MM.1S (cell line): ENCODE measurements around the gene ITGA3.

Source experiments
- DNase-seq: peaks from one replicate; pipeline ENCODE4 v3.0.0-alpha.2; 2015
- H2AFZ ChIP-seq: fragments of 300-600 bp; sonication (generic); 2 replicates; pipeline ENCODE4 v1.6.0; 2016; ENCODE audit warnings: antibody characterized with exemption, low read length
- H3F3A ChIP-seq: fragments of 300-600 bp; sonication (generic); 2 replicates; pipeline ENCODE4 v1.6.1; 2016; ENCODE audit warnings: mild to moderate bottlenecking, antibody characterized with exemption, low read length, moderate library complexity, mixed read lengths; ENCODE audit not compliant: insufficient read depth
- H3K27ac ChIP-seq: fragments of 300-600 bp; sonication (generic); 2 replicates; pipeline ENCODE4 v1.5.1; 2016; ENCODE audit warnings: mild to moderate bottlenecking, low read length
- H3K27me3 ChIP-seq: fragments of 300-600 bp; sonication (generic); replicated peaks from 2 replicates; pipeline ENCODE4 v1.6.0; 2016; ENCODE audit warnings: low read length; ENCODE audit not compliant: insufficient read depth
- H3K36me3 ChIP-seq: fragments of 300-600 bp; sonication (generic); replicated peaks from 2 replicates; pipeline ENCODE4 v1.6.1; 2016; ENCODE audit warnings: mild to moderate bottlenecking, low read length, mixed read lengths; ENCODE audit not compliant: insufficient read depth
- H3K4me1 ChIP-seq: fragments of 300-600 bp; sonication (generic); 2 replicates; pipeline ENCODE4 v1.6.1; 2016; ENCODE audit warnings: low read length, mixed read lengths
- H3K4me2 ChIP-seq: fragments of 300-600 bp; sonication (generic); 2 replicates; pipeline ENCODE4 v1.6.0; 2016; ENCODE audit warnings: low read depth, low read length
- H3K4me3 ChIP-seq: fragments of 300-600 bp; sonication (generic); 2 replicates; pipeline ENCODE4 v1.5.1; 2016; ENCODE audit warnings: low read length, mixed read lengths
- H3K79me2 ChIP-seq: fragments of 300-600 bp; sonication (generic); 2 replicates; pipeline ENCODE4 v1.6.1; 2016; ENCODE audit warnings: mixed run types, low read length, mixed read lengths
- H3K9ac ChIP-seq: fragments of 300-600 bp; sonication (generic); 2 replicates; pipeline ENCODE4 v1.6.1; 2016; ENCODE audit warnings: low read length, mixed read lengths
- H3K9me2 ChIP-seq: fragments of 300-600 bp; sonication (generic); replicated peaks from 2 replicates; pipeline ENCODE4 v1.6.1; 2016; ENCODE audit warnings: mild to moderate bottlenecking, low read length, mixed read lengths; ENCODE audit not compliant: insufficient read depth
- H3K9me3 ChIP-seq: fragments of 300-600 bp; sonication (generic); replicated peaks from 2 replicates; pipeline ENCODE4 v1.6.1; 2016; ENCODE audit warnings: mild to moderate bottlenecking, low read length, mixed read lengths; ENCODE audit not compliant: insufficient read depth
- H4K20me1 ChIP-seq: fragments of 300-600 bp; sonication (generic); 2 replicates; pipeline ENCODE4 v1.6.1; 2016; ENCODE audit warnings: mild to moderate bottlenecking, low read length, moderate library complexity, mixed read lengths; ENCODE audit not compliant: insufficient read depth
- EZH2 ChIP-seq: fragments of 300-600 bp; sonication (generic); optimal IDR thresholded peaks from 2 replicates; pipeline ENCODE3; 2017; ENCODE audit warnings: low read depth, mild to moderate bottlenecking, antibody characterized with exemption, low read length, mixed read lengths
- EZH2phosphoT487 ChIP-seq: fragments of 300-600 bp; sonication (generic); IDR thresholded peaks from 2 replicates; pipeline ENCODE4 v1.6.1; 2018; ENCODE audit warnings: antibody characterized with exemption, low read length
- TF ChIP-seq, protein P1 (sequence below): fragments of 300-600 bp; sonication (generic); IDR thresholded peaks from 2 replicates; pipeline ENCODE4 v1.5.1; 2016; ENCODE audit warnings: antibody characterized with exemption, low read length, mixed read lengths

Gene ITGA3

DNA sequence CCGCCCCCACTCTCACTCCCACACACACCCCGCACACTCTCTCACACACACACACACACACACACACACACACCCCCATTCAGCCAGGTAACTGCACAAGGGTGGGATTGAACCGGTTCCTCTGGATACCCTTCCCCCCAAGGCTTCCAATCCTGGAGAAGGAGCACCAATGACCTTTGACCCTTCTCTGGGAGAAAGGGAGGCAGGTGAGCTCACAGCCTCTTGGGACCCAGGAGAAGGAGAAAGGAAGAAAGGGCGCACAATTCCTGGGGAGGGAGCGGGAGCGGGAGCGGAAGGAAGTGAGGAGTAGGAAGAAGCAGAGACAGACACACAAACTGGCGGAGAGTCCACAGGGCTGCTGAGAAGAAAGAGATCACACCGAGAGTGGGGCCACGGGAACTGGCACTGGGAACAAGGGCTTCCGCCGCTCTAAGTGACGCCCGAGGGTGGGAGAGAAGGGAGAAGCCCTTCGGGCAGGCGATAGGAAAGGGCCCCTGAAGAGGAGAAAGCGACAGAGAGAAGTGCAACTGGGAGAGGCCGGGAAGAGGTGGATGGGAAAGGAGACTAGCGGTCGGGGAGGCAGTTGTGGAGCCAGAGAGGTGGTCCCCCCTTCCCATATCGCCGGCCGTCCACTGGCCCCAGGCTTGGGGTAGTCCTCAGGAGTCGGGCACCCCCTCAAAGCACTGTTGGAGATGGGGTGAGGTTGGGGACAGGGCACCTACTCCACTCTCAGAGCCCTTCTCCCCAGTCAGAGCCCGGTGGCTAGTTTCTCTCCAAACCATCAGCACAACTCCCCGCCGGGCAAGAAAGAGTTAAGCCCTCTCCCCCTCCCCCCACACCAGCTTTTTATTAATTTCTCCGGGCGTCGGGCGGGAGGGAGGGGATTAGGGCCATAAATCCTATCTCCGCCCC is 72.8 kb downstream of the ITGA3 start:
- no peaks in the 10 kb centered on the region for H3K36me3 ChIP-seq
- no peaks in the 10 kb centered on the region for H3K79me2 ChIP-seq
- H3K27me3 ChIP-seq, result peaks cover 12% of the 10 kb centered on the region
- H3K9me2 ChIP-seq, result no peaks in the 10 kb centered on the region
- no peak overlapping the region for H3K9ac ChIP-seq
- no peak for DNase-seq
- peaks cover 11% of the 10 kb centered on the region for H3K4me1 ChIP-seq
- TF ChIP-seq EZH2phosphoT487 (no peak), EZH2 (no peak)
- TF ChIP-seq, protein P1, sequence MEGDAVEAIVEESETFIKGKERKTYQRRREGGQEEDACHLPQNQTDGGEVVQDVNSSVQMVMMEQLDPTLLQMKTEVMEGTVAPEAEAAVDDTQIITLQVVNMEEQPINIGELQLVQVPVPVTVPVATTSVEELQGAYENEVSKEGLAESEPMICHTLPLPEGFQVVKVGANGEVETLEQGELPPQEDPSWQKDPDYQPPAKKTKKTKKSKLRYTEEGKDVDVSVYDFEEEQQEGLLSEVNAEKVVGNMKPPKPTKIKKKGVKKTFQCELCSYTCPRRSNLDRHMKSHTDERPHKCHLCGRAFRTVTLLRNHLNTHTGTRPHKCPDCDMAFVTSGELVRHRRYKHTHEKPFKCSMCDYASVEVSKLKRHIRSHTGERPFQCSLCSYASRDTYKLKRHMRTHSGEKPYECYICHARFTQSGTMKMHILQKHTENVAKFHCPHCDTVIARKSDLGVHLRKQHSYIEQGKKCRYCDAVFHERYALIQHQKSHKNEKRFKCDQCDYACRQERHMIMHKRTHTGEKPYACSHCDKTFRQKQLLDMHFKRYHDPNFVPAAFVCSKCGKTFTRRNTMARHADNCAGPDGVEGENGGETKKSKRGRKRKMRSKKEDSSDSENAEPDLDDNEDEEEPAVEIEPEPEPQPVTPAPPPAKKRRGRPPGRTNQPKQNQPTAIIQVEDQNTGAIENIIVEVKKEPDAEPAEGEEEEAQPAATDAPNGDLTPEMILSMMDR, result no peak
- no peaks in the 10 kb centered on the region for H4K20me1 ChIP-seq
- H3K4me2 ChIP-seq, result no peak overlapping the region; the same call in 1 of the 2 replicates
- peaks cover 11% of the 10 kb centered on the region; the same call in 1 of the 2 replicates for H3F3A ChIP-seq
- no peaks in the 10 kb centered on the region for H3K9me3 ChIP-seq
- no peak overlapping the region for H3K4me3 ChIP-seq
- no peak overlapping the region for H3K27ac ChIP-seq
- no peak overlapping the region for H2AFZ ChIP-seq

DNA sequence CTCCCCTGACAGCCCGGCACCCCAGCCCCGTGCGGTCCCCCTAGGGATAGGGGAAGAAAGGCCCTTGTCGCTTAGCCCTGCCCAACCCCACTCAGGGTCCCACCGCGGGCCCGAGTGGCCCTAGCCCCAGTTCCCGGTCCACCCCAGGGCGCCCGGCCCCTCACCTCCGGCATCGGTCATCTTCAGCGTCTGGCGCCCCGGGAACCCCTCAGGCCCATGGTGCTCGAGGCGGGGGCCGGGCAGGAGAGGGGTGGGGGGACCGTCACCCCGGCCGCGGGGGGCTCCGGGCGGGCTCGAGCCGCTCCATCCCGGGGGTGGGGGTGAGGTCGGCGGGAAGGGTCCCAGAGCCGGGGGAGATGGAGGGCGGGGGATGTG is 73.4 kb downstream of the ITGA3 start:
- peak overlapping the region; percentile 22; the same call in 1 of the 2 replicates for H3K4me3 ChIP-seq
- H3K27ac ChIP-seq, result no peak overlapping the region
- H4K20me1 ChIP-seq, result no peaks in the 10 kb centered on the region
- H3F3A ChIP-seq, result peaks cover 11% of the 10 kb centered on the region; the same call in 1 of the 2 replicates
- no peaks in the 10 kb centered on the region for H3K36me3 ChIP-seq
- H3K4me1 ChIP-seq, result peaks cover 11% of the 10 kb centered on the region
- TF ChIP-seq EZH2phosphoT487 (no peak), EZH2 (no peak)
- TF ChIP-seq, protein P1, result no peak
- H3K79me2 ChIP-seq, result no peaks in the 10 kb centered on the region
- DNase-seq, result no peak
- H3K27me3 ChIP-seq, result peaks cover 12% of the 10 kb centered on the region
- no peaks in the 10 kb centered on the region for H3K9me3 ChIP-seq
- no peak overlapping the region for H2AFZ ChIP-seq
- no peak overlapping the region for H3K9ac ChIP-seq
- H3K4me2 ChIP-seq, result peak overlapping the region; percentile 28; the same call in 1 of the 2 replicates
- no peaks in the 10 kb centered on the region for H3K9me2 ChIP-seq

DNA sequence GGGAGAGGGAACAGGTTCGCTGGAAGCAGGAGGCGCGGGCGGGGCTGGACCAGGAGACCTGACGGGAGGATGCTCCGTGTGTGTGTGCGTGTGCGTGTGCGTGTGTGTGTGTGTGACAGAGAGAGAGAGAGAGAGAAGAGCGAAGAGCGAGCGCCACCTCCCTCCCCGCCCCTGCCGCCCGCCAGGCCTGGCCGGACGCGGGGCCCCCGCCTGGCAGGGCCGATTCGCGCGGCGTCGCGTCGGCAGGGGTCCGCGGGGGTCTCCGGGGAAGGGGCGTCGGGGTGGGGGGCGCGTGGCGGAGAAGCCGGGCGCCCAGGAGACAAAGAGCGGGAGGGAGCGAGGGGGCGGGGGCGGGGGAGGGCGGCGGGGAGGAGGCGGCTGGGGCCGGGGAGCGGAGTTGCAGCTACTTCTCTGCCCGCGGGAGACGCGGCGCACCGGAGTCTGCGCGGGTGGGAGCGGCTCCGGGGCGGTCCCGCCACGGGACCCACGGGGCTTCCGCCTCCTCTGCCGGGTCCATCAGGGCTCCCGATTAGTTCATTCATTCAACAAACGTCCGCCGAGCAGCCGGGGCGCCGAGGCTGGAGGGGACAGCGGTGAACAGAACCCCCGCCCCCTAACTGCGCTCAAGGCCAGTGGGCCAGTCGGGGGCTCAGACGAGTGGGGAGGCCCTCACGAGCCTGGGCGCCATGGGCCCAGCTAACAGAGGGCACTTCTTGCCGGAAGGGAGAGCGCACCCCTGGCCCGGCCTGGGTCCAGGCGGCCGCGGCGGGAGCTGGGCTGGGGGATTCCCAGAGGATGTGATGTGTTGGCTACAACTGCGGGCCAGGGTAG is 74.0 kb downstream of the ITGA3 start, which contains the start of gene SAMD14:
SAMD14 (minus strand) TSS at position 433 of the 831 bp plus-strand sequence. CDS start 5,201 bp downstream, outside the sequence.
- no peak for DNase-seq
- H3K9me3 ChIP-seq, result no peaks in the 10 kb centered on the region
- no peaks in the 10 kb centered on the region for H3K36me3 ChIP-seq
- no peaks in the 10 kb centered on the region for H4K20me1 ChIP-seq
- peaks cover 11% of the 10 kb centered on the region for H3K4me1 ChIP-seq
- no peaks in the 10 kb centered on the region for H3K79me2 ChIP-seq
- TF ChIP-seq, protein P1, result no peak
- TF ChIP-seq EZH2phosphoT487, result no peak
- TF ChIP-seq EZH2, result no peak
- peak within 1 kb of the TSS; percentile 93 for H3K4me2 ChIP-seq
- peak within 1 kb of the TSS; percentile 64 for H3K4me3 ChIP-seq
- H3K9me2 ChIP-seq, result no peaks in the 10 kb centered on the region
- peak within 1 kb of the TSS; percentile 53; the same call in 1 of the 2 replicates for H2AFZ ChIP-seq
- H3K27ac ChIP-seq, result no peak within 1 kb of the TSS
- peaks cover 11% of the 10 kb centered on the region; the same call in 1 of the 2 replicates for H3F3A ChIP-seq
- peaks cover 12% of the 10 kb centered on the region for H3K27me3 ChIP-seq
- peak within 1 kb of the TSS; percentile 35; the same call in 1 of the 2 replicates for H3K9ac ChIP-seq
